ENCODE measurements around the gene BMP2K. TPM values are rescaled to one million over a fixed set of nuclear protein-coding genes. Genes with fewer than 3 reads are reported as not detected.

The BMP2K gene
- total and polyA plus RNA-seq, 2 of the 8 experiments (the other 6 are each of a cell fraction or from before 2014, with no cell fraction given): 15.6 to 24.1 TPM

DNA sequence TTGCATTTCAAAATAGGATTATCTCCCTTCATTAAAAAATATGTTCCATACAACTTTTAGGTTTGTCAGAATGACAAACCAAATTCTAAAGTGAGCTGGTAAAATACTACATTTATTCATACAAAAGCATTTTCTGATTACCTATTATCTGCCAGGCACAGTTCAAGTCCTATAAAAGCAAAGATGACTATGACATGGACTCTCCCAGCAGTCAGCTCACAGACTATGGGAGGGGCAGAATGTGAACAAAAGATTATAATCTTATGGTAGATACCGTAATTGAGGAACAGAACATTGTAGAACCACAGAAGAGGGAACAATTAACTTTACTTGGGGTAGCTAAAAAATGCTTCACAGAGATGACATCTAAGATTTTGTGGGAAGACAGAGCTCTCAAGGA lies 150.7 kb downstream of the BMP2K start:
- Histone ChIP-seq H4K8ac (ENCODE audit: extremely low read depth, insufficient read depth, low read length) (no peak overlapping the region), H2AK5ac (ENCODE audit: low read depth, low read length) (no peak overlapping the region), H4K20me1 (replicated peaks in 1 of 2; ENCODE audit: control insufficient read depth in 1 of 2, insufficient read depth in 2 of 2, low read length in 2 of 2) (no peaks in the 10 kb centered on the region), H3K23me2 (ENCODE audit: low read depth, low read length) (no peaks in the 10 kb centered on the region), H2BK15ac (ENCODE audit: low read length) (no peak overlapping the region), H3K4ac (replicated peaks; ENCODE audit: insufficient read length, low read depth, low read length) (no peak overlapping the region), H2BK20ac (ENCODE audit: low read length) (no peak overlapping the region), H3K9ac (replicated peaks in 1 of 4; ENCODE audit: extremely low read depth in 1 of 4, low read depth in 3 of 4, low read length in 3 of 4) (no peak overlapping the region), H2BK120ac (replicated peaks; ENCODE audit: low read depth, low read length) (no peak overlapping the region), H4K5ac (ENCODE audit: insufficient read length, low read depth, low read length) (no peak overlapping the region), H3K4me1 (replicated peaks in 1 of 4; ENCODE audit: control insufficient read depth in 3 of 4, insufficient read depth in 4 of 4, low read length in 3 of 4) (no peaks in the 10 kb centered on the region), H3K4me2 (ENCODE audit: insufficient read depth in 1 of 2, low read depth in 2 of 2, low read length in 2 of 2) (no peak overlapping the region), H3K14ac (ENCODE audit: insufficient read length) (no peak overlapping the region), H3K23ac (ENCODE audit: insufficient read length) (no peak overlapping the region), H3K79me2 (ENCODE audit: control insufficient read depth in 1 of 2, insufficient read depth in 2 of 2, low read length in 2 of 2) (no peaks in the 10 kb centered on the region), H2BK5ac (ENCODE audit: low read depth, low read length) (no peak overlapping the region), H3K27me3 (replicated peaks in 1 of 4; ENCODE audit: control insufficient read depth in 3 of 4, extremely low read depth in 1 of 4, insufficient read depth in 3 of 4, low read length in 3 of 4) (no peaks in the 10 kb centered on the region), H2BK12ac (ENCODE audit: low read depth, low read length) (no peak overlapping the region), H4K91ac (replicated peaks; ENCODE audit: insufficient read length, low read length) (no peak overlapping the region), H3K9me3 (ENCODE audit: insufficient read depth in 2 of 2, low read depth in 1 of 2, low read length in 1 of 2) (no peaks in the 10 kb centered on the region), H3K4me3 (ENCODE audit: extremely low read depth in 1 of 4, insufficient read depth in 2 of 4, low read depth in 3 of 4, low read length in 4 of 4) (no peak overlapping the region), H3K36me3 (ENCODE audit: control insufficient read depth in 2 of 4, insufficient read depth in 4 of 4, low read length in 3 of 4) (peaks cover 5 to 30% (median 8%) of the 10 kb centered on the region in 4 experiments; a peak in 7 of 8 replicates), H3K27ac (ENCODE audit: low read depth, low read length) (no peak overlapping the region), H2AFZ (ENCODE audit: low read length) (no peak overlapping the region), H3K18ac (ENCODE audit: extremely low read depth, low read length) (no peak overlapping the region), H3K56ac (replicated peaks; ENCODE audit: insufficient read length, low read depth, low read length) (no peak overlapping the region), H3K79me1 (ENCODE audit: low read depth, low read length) (no peaks in the 10 kb centered on the region)
- ChIA-PET POLR2A (ENCODE audit: partially characterized antibody) (interaction anchor here (1.4 kb wide), 1 partner anchor 11 kb away, joined by 3 read pairs; no protein-coding TSS in a partner anchor), CTCF (ENCODE audit: partially characterized antibody) (no interaction called here)
- WGBS, 2 experiments (ENCODE audit: extremely low coverage in 1 of 2, insufficient coverage in 1 of 2, insufficient read length in 1 of 2, insufficient replicate concordance in 2 of 2, low coverage in 1 of 2, low lambda C conversion rate in 2 of 2, missing lambda C conversion rate in 1 of 2): 95% methylated on average over 1 of the region's 1 CpG; no CpG with 5 or more reads in 1 of the 2 experiments
- no peak for FAIRE-seq
- no peak for TF ChIP-seq KDM1A (IDR thresholded peaks at IDR 0.05; ENCODE audit: borderline replicate concordance, low read length)
- TF ChIP-seq KDM5A (IDR thresholded peaks at IDR 0.05; ENCODE audit: low read length): no peak
- DNase-seq (ENCODE audit: low read depth in 1 of 2, low spot score in 2 of 2): no peak
